GM12875 (cell line): ENCODE results near the gene PDLIM5.

Experiments
- H3K4me3 ChIP-seq: one replicate; pipeline ENCODE4 v1.5.1; 2011; ENCODE audit warnings: low read depth, low read length, control low read depth
- CTCF ChIP-seq: IDR thresholded peaks from 2 replicates; pipeline ENCODE4 v1.5.1; 2011; ENCODE audit warnings: low read depth, mild to moderate bottlenecking, control low read depth, inconsistent platforms, low read length, moderate library complexity, borderline replicate concordance; ENCODE audit not compliant: insufficient read depth

PDLIM5 gene

GRCh38 chr4:94490437-94490836 is 38.7 kb downstream of the PDLIM5 start:
- H3K4me3 ChIP-seq: no peak overlapping the region
- no peak for TF ChIP-seq CTCF

GRCh38 chr4:94491322-94491721 is 39.6 kb downstream of the PDLIM5 start:
- no peak overlapping the region for H3K4me3 ChIP-seq
- no peak for TF ChIP-seq CTCF

GRCh38 chr4:94495408-94495807 is 43.7 kb downstream of the PDLIM5 start:
- H3K4me3 ChIP-seq: no peak overlapping the region
- no peak for TF ChIP-seq CTCF

GRCh38 chr4:94497690-94498089 is 45.9 kb downstream of the PDLIM5 start:
- no peak for TF ChIP-seq CTCF
- no peak overlapping the region for H3K4me3 ChIP-seq

GRCh38 chr4:94498502-94498901 is 46.8 kb downstream of the PDLIM5 start:
- TF ChIP-seq CTCF: no peak
- no peak overlapping the region for H3K4me3 ChIP-seq

GRCh38 chr4:94500685-94501084 is 48.9 kb downstream of the PDLIM5 start:
- H3K4me3 ChIP-seq: no peak overlapping the region
- no peak for TF ChIP-seq CTCF

GRCh38 chr4:94504545-94504944 is 52.8 kb downstream of the PDLIM5 start:
- H3K4me3 ChIP-seq: no peak overlapping the region
- TF ChIP-seq CTCF: no peak
